Spleen (tissue), 7 donors: Measurements from ENCODE around the gene BCL2L2.

Experiments
- CTCF ChIP-seq, 11 experiments: fragments of 200-600 bp in 7 of 11; fragments of 450-650 bp in 4 of 11; sonication (generic) in 4 of 11; IDR thresholded peaks in 8 of 11; conservative IDR thresholded peaks in 3 of 11; 1 replicate in 7 of 11; 2 replicates in 4 of 11; pipeline versions ENCODE4 v1.4.0 to v1.8.0; 2016 to 2021; ENCODE audit warnings: antibody characterized with exemption in 11 of 11, inconsistent platforms in 4 of 11, mild to moderate bottlenecking in 1 of 11
- POLR2A ChIP-seq, 3 donors: fragments of 450-650 bp; IDR thresholded peaks; one replicate each; pipeline ENCODE4 v1.5.1; 2017; ENCODE audit warnings: antibody characterized with exemption in 3 of 3, mild to moderate bottlenecking in 1 of 3
- POLR2AphosphoS5 ChIP-seq, 3 donors: sonication (generic); formaldehyde crosslinking; IDR thresholded peaks; one replicate each; pipeline ENCODE4 v1.5.1; 2017; ENCODE audit warnings: antibody characterized with exemption in 3 of 3
- donor health status: DM: no; HTN: no; CAD: no; lungs with moderate emphysema.
- donor health status: DM: no; HTN: no; CAD: no.
- donor health status: DM: no; HTN: no; CAD: no.

- TF ChIP-seq CTCF (IDR thresholded peaks at IDR 0.05 in 8 of 11, conservative IDR thresholded peaks at IDR 0.05 in 3 of 11): no peak
- TF ChIP-seq POLR2AphosphoS5 (IDR thresholded peaks at IDR 0.05): no peak
- no peak for TF ChIP-seq POLR2A (IDR thresholded peaks at IDR 0.05)
Observed at GRCh38 chr14:23316300-23316699, 9.7 kb downstream of the BCL2L2 start.
